ENCODE measurements around the gene CATSPERE. TPM values are rescaled to one million over a fixed set of nuclear protein-coding genes. Genes with fewer than 3 reads are reported as not detected.
A peak's percentile ranks its signal among the peaks of the same experiment; 100 is the strongest.
"Not testable (repeated sequence)": the region's sequence is repeated elsewhere in the genome, so short reads cannot be mapped to it uniquely, and the experiment has no call there.

The CATSPERE gene
- total RNA-seq, 2 donors from 2014 or later = 0.26 to 2.3 TPM

GRCh38 chr1:244665771-244666217 is 204.7 kb downstream of the CATSPERE start:
- TF ChIP-seq CTCF (IDR thresholded peaks at IDR 0.05) (no peak), POLR2A (IDR thresholded peaks at IDR 0.05) (no peak)
- intact Hi-C loops (cut with DNase I) = no loop called here
- no peak overlapping the region for H3K4me3 ChIP-seq
- peaks cover 7% of the 10 kb centered on the region for H3K4me1 ChIP-seq
- H3K27ac ChIP-seq = no peak overlapping the region
- no peaks in the 10 kb centered on the region for H3K9me3 ChIP-seq
- H3K36me3 ChIP-seq (replicated peaks in 1 of 2; ENCODE audit: insufficient read depth in 1 of 2, low read depth in 2 of 2) = no peaks in the 10 kb centered on the region
- no peaks in the 10 kb centered on the region for H3K27me3 ChIP-seq
- DNase-seq (no peak), ATAC-seq (no peak)
- WGBS, 2 donors = 79 to 88% methylated on average over 4 of the region's 4 CpGs

GRCh38 chr1:244666672-244667418 is 205.8 kb downstream of the CATSPERE start:
- H3K4me3 ChIP-seq; H3K27me3 ChIP-seq; H3K27ac ChIP-seq; H3K36me3 ChIP-seq (replicated peaks in 1 of 2; ENCODE audit: insufficient read depth in 1 of 2, low read depth in 2 of 2); H3K4me1 ChIP-seq; intact Hi-C loops (cut with DNase I); H3K9me3 ChIP-seq; ATAC-seq; DNase-seq: not testable (repeated sequence)
- 78 to 88% methylated on average over 6 of the region's 6 CpGs for WGBS, 2 donors

GRCh38 chr1:244667797-244668196 is 206.7 kb downstream of the CATSPERE start:
- Histone ChIP-seq H3K27ac (no peak overlapping the region), H3K36me3 (replicated peaks in 1 of 2; ENCODE audit: insufficient read depth in 1 of 2, low read depth in 2 of 2) (no peaks in the 10 kb centered on the region), H3K4me3 (no peak overlapping the region), H3K27me3 (no peaks in the 10 kb centered on the region), H3K4me1 (peaks cover 3% of the 10 kb centered on the region), H3K9me3 (no peaks in the 10 kb centered on the region)
- ATAC-seq (no peak), DNase-seq (no peak)
- intact Hi-C loops (cut with DNase I) = no loop called here
- no peak for TF ChIP-seq CTCF (IDR thresholded peaks at IDR 0.05)
- no peak for TF ChIP-seq POLR2A (IDR thresholded peaks at IDR 0.05)
- WGBS, 2 donors = 96 to 97% methylated on average over 2 of the region's 2 CpGs

GRCh38 chr1:244672946-244673682 is 212.0 kb downstream of the CATSPERE start:
- WGBS, 2 donors = 44 to 48% methylated on average over 4 of the region's 4 CpGs
- H3K4me1 ChIP-seq = peaks cover 9% of the 10 kb centered on the region
- no peak for ATAC-seq
- H3K27ac ChIP-seq = peak overlapping the region in 1 of 4 donors; percentile 11
- H3K36me3 ChIP-seq (replicated peaks in 1 of 2; ENCODE audit: insufficient read depth in 1 of 2, low read depth in 2 of 2) = no peaks in the 10 kb centered on the region
- peak in 1 of 4 donors; percentile 28 for DNase-seq
- H3K9me3 ChIP-seq = no peaks in the 10 kb centered on the region
- intact Hi-C loops (cut with DNase I) = no loop called here
- H3K27me3 ChIP-seq = no peaks in the 10 kb centered on the region
- H3K4me3 ChIP-seq = no peak overlapping the region
- TF ChIP-seq POLR2A (IDR thresholded peaks at IDR 0.05) (no peak), CTCF (IDR thresholded peaks at IDR 0.05) (no peak)

- no peaks in the 10 kb centered on the region for H3K36me3 ChIP-seq (replicated peaks in 1 of 2; ENCODE audit: insufficient read depth in 1 of 2, low read depth in 2 of 2)
- intact Hi-C loops (cut with DNase I) = no loop called here
- no peak overlapping the region for H3K27ac ChIP-seq
- no peaks in the 10 kb centered on the region for H3K27me3 ChIP-seq
- peaks cover 9% of the 10 kb centered on the region for H3K4me1 ChIP-seq
- DNase-seq (no peak), ATAC-seq (no peak)
- TF ChIP-seq POLR2A (IDR thresholded peaks at IDR 0.05) = no peak
- WGBS, 2 donors = 70 to 71% methylated on average over 4 of the region's 4 CpGs
- no peak overlapping the region for H3K4me3 ChIP-seq
- H3K9me3 ChIP-seq = no peaks in the 10 kb centered on the region
Measured at GRCh38 chr1:244674446-244674845, 213.4 kb downstream of the CATSPERE start.
